HG03442 (cell line): ENCODE results near the gene SPESP1.
"Not testable (repeated sequence)": the region's sequence is repeated elsewhere in the genome, so short reads cannot be mapped to it uniquely, and the experiment has no call there.

Experiments
- ATAC-seq: cut with Tn5 transposase; IDR thresholded peaks from one replicate; pipeline ENCODE4 v1.9.1; 2021; ENCODE audit warnings: mild to moderate bottlenecking, moderate library complexity; ENCODE audit not compliant: unreplicated experiment

SPESP1 gene

GRCh38 chr15:68962465-68962864 lies 32.1 kb downstream of the SPESP1 start:
- no peak for ATAC-seq

DNA sequence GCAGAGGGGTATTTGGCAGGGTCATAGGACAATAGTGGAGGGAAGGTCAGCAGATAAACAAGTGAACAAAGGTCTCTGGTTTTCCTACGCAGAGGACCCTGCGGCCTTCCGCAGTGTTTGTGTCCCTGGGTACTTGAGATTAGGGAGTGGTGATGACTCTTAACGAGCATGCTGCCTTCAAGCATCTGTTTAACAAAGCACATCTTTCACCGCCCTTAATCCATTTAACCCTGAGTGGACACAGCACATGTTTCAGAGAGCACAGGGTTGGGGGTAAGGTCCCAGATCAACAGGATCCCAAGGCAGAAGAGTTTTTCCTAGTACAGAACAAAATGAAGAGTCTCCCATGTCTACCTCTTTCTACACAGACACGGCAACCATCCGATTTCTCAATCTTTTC lies 33.4 kb downstream of the SPESP1 start:
- ATAC-seq: not testable (repeated sequence)

GRCh38 chr15:68966996-68967395 lies 36.7 kb downstream of the SPESP1 start:
- no peak for ATAC-seq

- no peak for ATAC-seq
Observed at GRCh38 chr15:68967948-68968347, 37.6 kb downstream of the SPESP1 start.

DNA sequence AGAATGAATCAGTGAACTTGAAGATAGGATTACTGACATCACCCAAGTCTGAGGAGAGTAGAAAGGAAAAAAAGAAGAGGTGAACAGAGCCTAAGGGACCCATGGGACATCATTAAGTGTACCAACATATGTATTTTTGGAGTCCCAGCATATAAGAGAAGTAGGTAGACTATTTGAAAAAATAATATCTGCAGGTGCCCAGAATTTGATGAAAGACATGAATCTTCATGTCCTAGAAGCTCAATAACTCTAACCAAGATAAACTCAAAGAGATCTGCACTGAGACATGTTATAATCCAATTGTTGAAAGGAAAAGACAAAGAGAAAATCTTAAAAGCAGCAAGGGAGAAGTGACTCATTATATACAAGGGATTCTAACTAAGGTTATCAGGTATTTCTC lies 39.0 kb downstream of the SPESP1 start:
- no peak for ATAC-seq

DNA sequence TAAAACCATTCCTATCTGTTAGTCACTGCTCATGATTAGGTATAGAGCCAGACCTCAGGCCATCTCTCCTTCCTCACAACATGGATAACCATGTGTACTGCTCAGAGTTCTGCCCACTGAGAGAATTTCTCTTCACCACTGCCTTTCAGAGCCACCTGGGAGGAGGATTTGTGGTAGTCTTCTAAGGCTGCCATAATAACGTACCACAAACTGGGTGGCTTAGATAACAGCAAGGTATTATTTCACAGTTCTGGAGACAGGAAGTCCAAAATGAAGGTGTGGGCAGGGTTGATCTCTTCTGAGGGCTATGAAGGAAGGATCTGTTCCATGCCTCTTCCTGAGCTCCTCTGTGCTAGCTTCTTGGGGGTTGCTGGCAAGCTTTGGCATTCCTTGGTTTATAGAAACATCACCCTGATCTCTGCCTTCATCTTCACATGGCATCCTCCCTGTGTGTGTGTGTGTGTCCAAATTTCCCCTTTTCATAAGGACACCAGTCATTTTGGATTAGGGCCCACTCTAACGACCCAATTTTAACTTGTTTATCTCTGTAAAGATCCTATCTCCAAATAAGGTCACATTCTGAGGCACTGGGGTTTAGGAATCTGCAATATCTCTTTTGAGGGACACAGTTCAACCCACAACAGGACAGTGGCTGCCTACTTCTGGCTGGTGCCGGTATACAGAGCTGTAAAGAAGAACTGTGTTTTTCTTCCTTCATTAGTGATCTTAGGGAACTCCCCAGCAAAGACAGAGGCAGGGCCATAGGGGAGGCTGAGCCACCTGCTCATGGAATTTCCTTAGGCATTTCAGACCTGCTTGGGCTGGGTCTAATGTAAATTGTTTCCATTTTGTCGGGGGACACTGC lies 42.1 kb downstream of the SPESP1 start:
- no peak for ATAC-seq

GRCh38 chr15:68975651-68976160 lies 45.4 kb downstream of the SPESP1 start:
- ATAC-seq: not testable (repeated sequence)

DNA sequence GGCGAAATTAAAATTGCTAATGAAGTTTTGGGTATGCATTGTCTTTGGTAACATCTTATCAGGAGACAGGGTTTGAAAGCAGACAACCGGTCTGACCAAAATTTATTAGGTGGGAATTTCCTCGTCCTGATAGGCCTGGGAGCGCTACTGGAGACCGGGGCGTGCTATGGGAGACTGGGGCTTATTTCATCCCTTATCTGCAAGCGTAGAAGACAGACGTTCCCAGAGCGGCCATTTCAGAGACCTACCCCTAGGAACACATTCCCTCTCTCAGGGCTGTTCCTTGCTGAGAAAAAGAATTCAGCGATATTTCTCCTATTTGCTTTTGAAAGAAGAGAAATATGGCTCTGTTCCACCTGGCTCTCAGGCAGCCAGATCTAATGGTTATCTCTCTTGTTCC lies 47.1 kb downstream of the SPESP1 start:
- not testable (repeated sequence) for ATAC-seq

DNA sequence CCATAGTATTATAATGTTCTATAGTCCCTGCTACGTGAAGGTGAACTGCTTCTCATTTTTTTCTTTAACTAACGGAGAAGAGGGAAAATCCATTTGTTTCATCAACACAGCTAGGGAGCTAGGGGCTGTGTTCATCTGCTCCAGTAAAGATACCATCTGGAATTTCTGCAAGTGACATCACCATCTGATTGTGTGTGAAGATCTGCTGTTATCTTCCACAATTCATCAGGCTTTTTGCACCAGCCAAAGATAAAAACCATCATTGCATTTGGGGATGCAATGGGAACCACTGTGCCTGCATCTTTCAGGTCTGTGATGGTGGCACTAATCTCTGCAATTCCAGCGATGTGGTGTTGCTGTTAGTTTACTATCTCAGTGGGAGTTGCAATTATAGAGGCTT lies 48.7 kb downstream of the SPESP1 start:
- no peak for ATAC-seq

GRCh38 chr15:68979816-68980215 lies 49.5 kb downstream of the SPESP1 start:
- no peak for ATAC-seq

- ATAC-seq: no peak
Observed at GRCh38 chr15:68980786-68981185, 50.5 kb downstream of the SPESP1 start.

- ATAC-seq: no peak
Observed at GRCh38 chr15:68981941-68982340, 51.6 kb downstream of the SPESP1 start.

GRCh38 chr15:68982976-68983563 lies 52.7 kb downstream of the SPESP1 start:
- no peak for ATAC-seq

DNA sequence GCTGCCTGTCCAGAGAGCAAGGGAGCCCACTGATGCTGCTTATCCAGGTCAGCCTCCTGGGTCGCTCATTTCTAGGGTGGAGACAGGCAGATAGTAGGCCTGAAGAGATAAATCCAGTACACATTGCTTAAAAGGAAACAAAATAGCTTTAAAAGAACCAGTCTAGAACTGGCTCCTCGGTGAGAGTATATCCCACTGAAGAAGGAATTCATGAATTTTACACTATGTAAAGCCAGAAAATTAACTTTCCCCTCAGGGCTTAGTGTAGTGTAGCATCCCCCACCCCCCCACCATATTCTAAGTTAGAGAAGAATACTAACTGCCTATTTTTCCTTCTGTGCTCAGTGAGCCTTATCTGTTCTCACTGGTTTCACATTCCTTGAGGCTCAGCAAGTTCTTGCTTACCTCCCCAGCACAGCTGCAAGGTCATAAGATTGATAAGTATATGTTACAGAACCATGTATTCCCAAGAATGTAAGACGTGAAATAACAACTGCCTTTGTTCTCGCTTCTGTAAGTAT lies 53.7 kb downstream of the SPESP1 start:
- ATAC-seq: no peak

DNA sequence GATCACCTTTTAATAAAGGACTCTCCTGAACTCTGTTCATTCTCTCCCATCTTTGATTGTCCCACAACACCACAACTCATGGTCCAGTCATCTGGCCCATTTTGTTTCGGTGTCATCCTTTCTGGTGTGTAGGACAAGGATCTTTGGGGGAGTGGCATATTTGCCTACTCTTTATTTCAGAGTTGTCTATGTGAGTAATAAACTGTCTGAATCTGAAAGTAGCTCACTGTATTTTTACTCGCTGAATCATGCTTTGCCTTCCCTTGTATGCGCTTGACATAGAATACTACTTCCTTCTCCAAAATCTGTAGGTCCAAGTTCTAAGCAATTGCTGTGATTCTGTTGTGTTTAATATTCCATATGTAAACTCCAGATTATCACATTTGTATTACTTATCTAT lies 54.3 kb downstream of the SPESP1 start:
- no peak for ATAC-seq

- no peak for ATAC-seq
Observed at GRCh38 chr15:68985361-68985891, 55.1 kb downstream of the SPESP1 start.

GRCh38 chr15:68986322-68986721 lies 56.0 kb downstream of the SPESP1 start:
- no peak for ATAC-seq

GRCh38 chr15:68987120-68987519 lies 56.8 kb downstream of the SPESP1 start:
- ATAC-seq: no peak

- ATAC-seq: no peak
Observed at GRCh38 chr15:68987676-68988075, 57.4 kb downstream of the SPESP1 start.

- ATAC-seq: no peak
Observed at GRCh38 chr15:68989541-68990230, 59.4 kb downstream of the SPESP1 start.
